NCI-H146 treated with DMSO at 0.1 percent for 48 hours (cell line): ENCODE results near the gene FCER2.

ENCODE experiments used
- DNase-seq: peaks from one replicate; lab custom pipeline; 2025; ENCODE audit not compliant: unreplicated experiment; lab: John Stamatoyannopoulos, UW

FCER2 gene

GRCh38 chr19:7679771-7680605, 21.9 kb downstream of the FCER2 start:
- DNase-seq: no peak

- no peak for DNase-seq
Measured at GRCh38 chr19:7678971-7679751, 22.8 kb downstream of the FCER2 start.

GRCh38 chr19:7677669-7678311, 24.1 kb downstream of the FCER2 start:
- DNase-seq: no peak

- DNase-seq: no peak
Measured at GRCh38 chr19:7676854-7677253, 25.1 kb downstream of the FCER2 start, which contains the start of gene MCEMP1. Gene MCEMP1 (plus strand): TSS chr19:7677090. CDS start chr19:7677121, 31 bp downstream.

- DNase-seq: no peak
Measured at GRCh38 chr19:7676376-7676775, 25.6 kb downstream of the FCER2 start.

GRCh38 chr19:7674010-7675005, 27.6 kb downstream of the FCER2 start:
- peak; percentile 21 for DNase-seq

GRCh38 chr19:7672522-7672921, 29.4 kb downstream of the FCER2 start:
- DNase-seq: no peak

GRCh38 chr19:7670790-7671189, 31.1 kb downstream of the FCER2 start:
- no peak for DNase-seq

- no peak for DNase-seq
Measured at GRCh38 chr19:7670150-7670783, 31.7 kb downstream of the FCER2 start.

GRCh38 chr19:7669641-7670040, 32.3 kb downstream of the FCER2 start:
- DNase-seq: no peak

- no peak for DNase-seq
Measured at GRCh38 chr19:7668842-7669241, 33.1 kb downstream of the FCER2 start, which contains the start of gene RETN. Gene RETN (plus strand): TSS chr19:7669049. CDS start chr19:7669327, 278 bp downstream.

- no peak for DNase-seq
Measured at GRCh38 chr19:7665076-7665475, 36.9 kb downstream of the FCER2 start.

- no peak for DNase-seq
Measured at GRCh38 chr19:7663706-7664105, 38.2 kb downstream of the FCER2 start.

- no peak for DNase-seq
Measured at GRCh38 chr19:7662657-7663056, 39.3 kb downstream of the FCER2 start.

- DNase-seq: no peak
Measured at GRCh38 chr19:7661744-7662538, 40.0 kb downstream of the FCER2 start.

GRCh38 chr19:7658219-7658686, 43.7 kb downstream of the FCER2 start:
- no peak for DNase-seq

GRCh38 chr19:7657131-7657751, 44.7 kb downstream of the FCER2 start:
- no peak for DNase-seq

- no peak for DNase-seq
Measured at GRCh38 chr19:7655581-7655980, 46.4 kb downstream of the FCER2 start.
